ENCODE results near the gene GPATCH2.

The GPATCH2 gene
- long read RNA-seq, full-length matches to known transcripts: 24 of 39 reads
- long read RNA-seq, partial matches to known transcripts: 7 of 39 reads
- long read RNA-seq, other reads (novel, unspliced or antisense): 8 of 39 reads

GRCh38 chr1:217630711-217631591 is at the start of gene GPATCH2, which contains the start of gene SPATA17:
Gene GPATCH2 (minus strand): TSS chr1:217631090. CDS start chr1:217630971, 119 bp downstream.
Gene SPATA17 (plus strand): TSS chr1:217631344. CDS start chr1:217631379, 35 bp downstream.
- peak; percentile 74 to 81 for DNase-seq (ENCODE audit: low read depth in 1 of 2, low spot score in 1 of 2)
- TF ChIP-seq CTCF (IDR thresholded peaks at IDR 0.05; ENCODE audit: insufficient read depth, low read length) (no peak), POLR2AphosphoS5 (IDR thresholded peaks at IDR 0.05; ENCODE audit: low read depth) (peak; percentile 78), REST (IDR thresholded peaks at IDR 0.05; ENCODE audit: insufficient replicate concordance, low read depth) (peak; percentile 36), SPI1 (IDR thresholded peaks at IDR 0.05; ENCODE audit: borderline replicate concordance, low read depth) (no peak), GABPA (IDR thresholded peaks at IDR 0.05; ENCODE audit: low read depth) (peak; percentile 83)

GRCh38 chr1:217674028-217674729 is 43.3 kb upstream of the GPATCH2 start:
- Histone ChIP-seq H3K4me3 (replicated peaks; ENCODE audit: insufficient read depth, low read length) (no peak overlapping the region), H3K27me3 (ENCODE audit: insufficient read depth, poor library complexity, severe bottlenecking) (no peaks in the 10 kb centered on the region), H3K27ac (replicated peaks) (no peak overlapping the region)
- TF ChIP-seq SPI1 (IDR thresholded peaks at IDR 0.05; ENCODE audit: borderline replicate concordance, low read depth): peak; percentile 14; the same call in 1 of the 2 replicates
- TF ChIP-seq CTCF (IDR thresholded peaks at IDR 0.05; ENCODE audit: insufficient read depth, low read length): no peak
- no peak for TF ChIP-seq GABPA (IDR thresholded peaks at IDR 0.05; ENCODE audit: low read depth)
- TF ChIP-seq POLR2AphosphoS5 (IDR thresholded peaks at IDR 0.05; ENCODE audit: low read depth): no peak
- no peak for TF ChIP-seq REST (IDR thresholded peaks at IDR 0.05; ENCODE audit: insufficient replicate concordance, low read depth)
- no peak for DNase-seq (ENCODE audit: low read depth in 1 of 2, low spot score in 1 of 2)

More at GRCh38 chr1:217630711-217631591, at the start of gene GPATCH2, which contains the start of gene SPATA17:
- H3K27ac ChIP-seq (replicated peaks): peak within 1 kb of the TSS; percentile 99
- peak within 1 kb of the TSS; percentile 80 for H3K4me3 ChIP-seq (replicated peaks; ENCODE audit: insufficient read depth, low read length)
- H3K27me3 ChIP-seq (ENCODE audit: insufficient read depth, poor library complexity, severe bottlenecking): no peaks in the 10 kb centered on the region

GRCh38 chr1:217673387-217673786 is 42.5 kb upstream of the GPATCH2 start:
- Histone ChIP-seq H3K4me3 (replicated peaks; ENCODE audit: insufficient read depth, low read length) (no peak overlapping the region), H3K27ac (replicated peaks) (no peak overlapping the region), H3K27me3 (ENCODE audit: insufficient read depth, poor library complexity, severe bottlenecking) (no peaks in the 10 kb centered on the region)
- TF ChIP-seq REST (IDR thresholded peaks at IDR 0.05; ENCODE audit: insufficient replicate concordance, low read depth) (no peak), POLR2AphosphoS5 (IDR thresholded peaks at IDR 0.05; ENCODE audit: low read depth) (no peak), GABPA (IDR thresholded peaks at IDR 0.05; ENCODE audit: low read depth) (no peak), CTCF (IDR thresholded peaks at IDR 0.05; ENCODE audit: insufficient read depth, low read length) (no peak), SPI1 (IDR thresholded peaks at IDR 0.05; ENCODE audit: borderline replicate concordance, low read depth) (no peak)
- DNase-seq (ENCODE audit: low read depth in 1 of 2, low spot score in 1 of 2): peak in 1 of 2 experiments; percentile 28
